ENCODE data around the gene HEG1.

The HEG1 gene

GRCh38 chr3:125017406-125017805 is 38.4 kb downstream of the HEG1 start:
- no peaks in the 10 kb centered on the region for H3K4me1 ChIP-seq (ENCODE audit: control insufficient read depth in 1 of 2, insufficient read depth in 2 of 2, low read length in 2 of 2)
- peaks cover 0 to 14% of the 10 kb centered on the region in 2 donors for H3K36me3 ChIP-seq (ENCODE audit: control insufficient read depth in 1 of 2, insufficient read depth in 2 of 2, low read length in 2 of 2)
- no peaks in the 10 kb centered on the region for H3K27me3 ChIP-seq (ENCODE audit: control insufficient read depth in 1 of 2, insufficient read depth in 2 of 2, low read length in 2 of 2)
- no peak overlapping the region for H3K27ac ChIP-seq (ENCODE audit: low read depth, low read length)
- no peak overlapping the region for H3K4me3 ChIP-seq (ENCODE audit: low read depth in 1 of 2, low read length in 2 of 2)
- H3K9ac ChIP-seq (ENCODE audit: low read depth in 1 of 2, low read length in 2 of 2): no peak overlapping the region
- H3K9me3 ChIP-seq (ENCODE audit: control insufficient read depth in 1 of 2, low read length in 2 of 2): no peaks in the 10 kb centered on the region

GRCh38 chr3:125014570-125015179 is 41.1 kb downstream of the HEG1 start:
- H3K4me1 ChIP-seq (ENCODE audit: control insufficient read depth in 1 of 2, insufficient read depth in 2 of 2, low read length in 2 of 2): no peaks in the 10 kb centered on the region
- H3K27ac ChIP-seq (ENCODE audit: low read depth, low read length): no peak overlapping the region
- no peaks in the 10 kb centered on the region for H3K9me3 ChIP-seq (ENCODE audit: control insufficient read depth in 1 of 2, low read length in 2 of 2)
- no peak overlapping the region for H3K9ac ChIP-seq (ENCODE audit: low read depth in 1 of 2, low read length in 2 of 2)
- H3K36me3 ChIP-seq (ENCODE audit: control insufficient read depth in 1 of 2, insufficient read depth in 2 of 2, low read length in 2 of 2): peaks cover 0 to 21% of the 10 kb centered on the region in 2 donors
- no peaks in the 10 kb centered on the region for H3K27me3 ChIP-seq (ENCODE audit: control insufficient read depth in 1 of 2, insufficient read depth in 2 of 2, low read length in 2 of 2)
- no peak overlapping the region for H3K4me3 ChIP-seq (ENCODE audit: low read depth in 1 of 2, low read length in 2 of 2)

DNA sequence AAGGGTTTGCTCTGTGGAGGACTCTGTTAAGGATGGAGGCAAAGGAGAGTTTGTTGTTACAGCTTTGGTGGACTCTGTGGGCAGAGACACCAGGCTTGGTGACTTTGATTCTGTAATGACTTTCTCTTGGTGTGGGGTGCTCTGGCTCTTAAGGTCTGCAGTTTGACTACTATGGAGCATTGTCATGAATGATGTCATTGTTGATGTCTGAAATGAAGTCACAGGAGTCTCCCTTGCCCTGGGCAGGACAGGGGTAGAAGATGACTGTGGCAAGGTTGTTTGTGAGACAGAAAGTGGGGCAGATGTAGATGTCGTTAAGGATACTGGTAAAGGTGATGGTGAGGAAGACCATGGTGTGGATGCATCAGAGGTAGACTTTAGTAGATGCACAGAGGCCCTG is 42.7 kb downstream of the HEG1 start:
- H3K4me1 ChIP-seq (ENCODE audit: control insufficient read depth in 1 of 2, insufficient read depth in 2 of 2, low read length in 2 of 2): no peaks in the 10 kb centered on the region
- no peaks in the 10 kb centered on the region for H3K9me3 ChIP-seq (ENCODE audit: control insufficient read depth in 1 of 2, low read length in 2 of 2)
- H3K36me3 ChIP-seq (ENCODE audit: control insufficient read depth in 1 of 2, insufficient read depth in 2 of 2, low read length in 2 of 2): peaks cover 0 to 21% of the 10 kb centered on the region in 2 donors
- H3K9ac ChIP-seq (ENCODE audit: low read depth in 1 of 2, low read length in 2 of 2): no peak overlapping the region
- H3K27ac ChIP-seq (ENCODE audit: low read depth, low read length): no peak overlapping the region
- H3K4me3 ChIP-seq (ENCODE audit: low read depth in 1 of 2, low read length in 2 of 2): no peak overlapping the region
- no peaks in the 10 kb centered on the region for H3K27me3 ChIP-seq (ENCODE audit: control insufficient read depth in 1 of 2, insufficient read depth in 2 of 2, low read length in 2 of 2)

DNA sequence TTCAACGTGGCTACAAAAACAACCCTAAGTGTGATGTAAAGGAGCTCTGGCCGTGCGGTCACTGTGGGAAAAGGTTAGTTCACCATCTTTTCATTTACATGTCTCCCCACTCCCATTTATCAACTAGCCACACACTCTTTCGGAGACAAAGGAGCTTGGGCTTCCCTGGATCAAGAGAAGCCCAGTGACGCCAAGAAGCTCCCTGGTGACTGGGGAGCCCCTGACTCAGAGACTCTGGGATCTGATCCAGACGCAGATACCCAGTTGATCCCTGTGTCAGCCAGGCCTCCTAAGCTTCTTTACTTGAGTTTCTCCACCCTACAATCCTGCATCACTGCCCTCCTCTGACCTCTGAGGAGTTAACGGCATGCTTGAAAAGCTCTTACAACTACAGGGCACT is 43.9 kb downstream of the HEG1 start:
- Histone ChIP-seq H3K4me3 (ENCODE audit: low read depth in 1 of 2, low read length in 2 of 2) (no peak overlapping the region), H3K9me3 (ENCODE audit: control insufficient read depth in 1 of 2, low read length in 2 of 2) (no peaks in the 10 kb centered on the region)

DNA sequence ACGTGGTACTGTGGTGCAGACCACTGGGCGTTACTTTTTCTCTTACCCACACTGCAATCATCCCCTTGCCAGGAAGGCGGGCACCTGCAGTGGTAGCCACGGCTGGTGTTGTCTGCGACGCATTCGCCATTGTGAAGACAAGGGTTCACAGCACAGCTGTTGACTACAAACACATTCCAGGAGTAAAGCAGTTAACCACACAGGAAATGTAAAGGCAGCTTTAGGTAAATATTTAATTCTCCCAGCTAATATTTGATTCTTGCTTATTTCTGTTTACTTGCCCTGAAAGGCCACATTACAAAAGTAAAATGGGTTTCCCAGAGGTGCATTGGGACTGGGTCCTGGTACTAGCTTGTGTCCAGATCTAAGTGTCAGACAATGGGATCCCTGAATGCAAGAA is 45.4 kb downstream of the HEG1 start:
- Histone ChIP-seq H3K27ac (ENCODE audit: low read depth, low read length) (no peak overlapping the region), H3K4me1 (ENCODE audit: control insufficient read depth in 1 of 2, insufficient read depth in 2 of 2, low read length in 2 of 2) (peaks cover 3 to 4% of the 10 kb centered on the region in 2 donors), H3K9me3 (ENCODE audit: control insufficient read depth in 1 of 2, low read length in 2 of 2) (no peaks in the 10 kb centered on the region), H3K27me3 (ENCODE audit: control insufficient read depth in 1 of 2, insufficient read depth in 2 of 2, low read length in 2 of 2) (no peaks in the 10 kb centered on the region), H3K9ac (ENCODE audit: low read depth in 1 of 2, low read length in 2 of 2) (no peak overlapping the region), H3K4me3 (ENCODE audit: low read depth in 1 of 2, low read length in 2 of 2) (no peak overlapping the region), H3K36me3 (ENCODE audit: control insufficient read depth in 1 of 2, insufficient read depth in 2 of 2, low read length in 2 of 2) (peaks cover 4 to 30% of the 10 kb centered on the region in 2 donors)

More for the DNA sequence above, 43.9 kb downstream of the HEG1 start:
- no peaks in the 10 kb centered on the region for H3K27me3 ChIP-seq (ENCODE audit: control insufficient read depth in 1 of 2, insufficient read depth in 2 of 2, low read length in 2 of 2)
- peaks cover 0 to 27% of the 10 kb centered on the region in 2 donors for H3K36me3 ChIP-seq (ENCODE audit: control insufficient read depth in 1 of 2, insufficient read depth in 2 of 2, low read length in 2 of 2)
- H3K9ac ChIP-seq (ENCODE audit: low read depth in 1 of 2, low read length in 2 of 2): no peak overlapping the region
- no peak overlapping the region for H3K27ac ChIP-seq (ENCODE audit: low read depth, low read length)
- no peaks in the 10 kb centered on the region for H3K4me1 ChIP-seq (ENCODE audit: control insufficient read depth in 1 of 2, insufficient read depth in 2 of 2, low read length in 2 of 2)

- H3K36me3 ChIP-seq (ENCODE audit: control insufficient read depth in 1 of 2, insufficient read depth in 2 of 2, low read length in 2 of 2): peaks cover 4 to 27% of the 10 kb centered on the region in 2 donors
- no peak overlapping the region for H3K27ac ChIP-seq (ENCODE audit: low read depth, low read length)
- H3K4me1 ChIP-seq (ENCODE audit: control insufficient read depth in 1 of 2, insufficient read depth in 2 of 2, low read length in 2 of 2): peaks cover 6 to 8% of the 10 kb centered on the region in 2 donors
These were observed 47.0 kb downstream of the HEG1 start for GRCh38 chr3:125008766-125009165.

DNA sequence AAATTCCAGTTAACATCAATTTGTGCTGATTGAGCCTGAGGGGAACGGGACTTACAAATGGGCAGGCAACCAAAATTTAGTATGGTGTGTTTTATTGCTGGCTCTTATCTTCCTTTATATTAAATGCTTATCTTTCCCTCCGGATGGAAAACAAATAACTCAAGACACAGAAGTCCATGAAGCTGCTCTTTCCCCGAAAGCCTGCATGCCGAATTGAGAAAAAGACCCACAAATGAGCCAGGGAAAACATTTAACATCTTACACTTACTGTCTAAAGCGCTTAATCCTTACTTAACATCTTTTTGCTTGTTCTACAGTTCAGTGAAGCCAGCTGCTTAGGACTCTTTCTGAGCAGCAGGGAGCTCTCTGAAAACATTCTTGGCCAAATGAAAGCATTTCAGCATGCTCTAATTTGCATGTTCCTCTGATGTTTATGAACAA is 49.5 kb downstream of the HEG1 start:
- Histone ChIP-seq H3K36me3 (ENCODE audit: control insufficient read depth in 1 of 2, insufficient read depth in 2 of 2, low read length in 2 of 2) (peaks cover 4 to 23% of the 10 kb centered on the region in 2 donors), H3K4me1 (ENCODE audit: control insufficient read depth in 1 of 2, insufficient read depth in 2 of 2, low read length in 2 of 2) (peaks cover 9 to 14% of the 10 kb centered on the region in 2 donors), H3K9ac (ENCODE audit: low read depth in 1 of 2, low read length in 2 of 2) (no peak overlapping the region), H3K27ac (ENCODE audit: low read depth, low read length) (no peak overlapping the region), H3K9me3 (ENCODE audit: control insufficient read depth in 1 of 2, low read length in 2 of 2) (no peaks in the 10 kb centered on the region), H3K4me3 (ENCODE audit: low read depth in 1 of 2, low read length in 2 of 2) (no peak overlapping the region), H3K27me3 (ENCODE audit: control insufficient read depth in 1 of 2, insufficient read depth in 2 of 2, low read length in 2 of 2) (no peaks in the 10 kb centered on the region)

More at GRCh38 chr3:125008766-125009165, 47.0 kb downstream of the HEG1 start:
- no peak overlapping the region for H3K4me3 ChIP-seq (ENCODE audit: low read depth in 1 of 2, low read length in 2 of 2)
- H3K9ac ChIP-seq (ENCODE audit: low read depth in 1 of 2, low read length in 2 of 2): no peak overlapping the region
- no peaks in the 10 kb centered on the region for H3K27me3 ChIP-seq (ENCODE audit: control insufficient read depth in 1 of 2, insufficient read depth in 2 of 2, low read length in 2 of 2)
- H3K9me3 ChIP-seq (ENCODE audit: control insufficient read depth in 1 of 2, low read length in 2 of 2): no peaks in the 10 kb centered on the region

DNA sequence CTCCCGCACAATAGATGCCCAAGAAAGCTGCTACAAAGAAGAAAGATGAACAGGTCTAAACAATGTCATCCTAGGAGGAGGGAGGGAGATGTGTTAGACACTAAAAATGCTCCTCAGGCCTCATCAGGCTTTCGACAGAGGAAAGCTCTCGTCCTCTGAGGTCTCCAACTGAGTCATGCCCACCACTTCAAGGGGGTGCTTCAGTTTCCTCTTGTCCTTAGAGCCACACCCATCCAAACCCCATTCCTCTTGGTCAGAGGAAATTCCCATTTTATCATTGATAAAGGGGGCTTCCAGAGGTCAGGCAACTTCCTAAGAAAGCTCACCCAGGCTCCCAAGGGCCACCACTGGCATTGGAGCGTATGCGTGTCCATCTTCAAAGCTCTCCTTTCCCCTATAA is 50.1 kb downstream of the HEG1 start:
- Histone ChIP-seq H3K9me3 (ENCODE audit: control insufficient read depth in 1 of 2, low read length in 2 of 2) (no peaks in the 10 kb centered on the region), H3K9ac (ENCODE audit: low read depth in 1 of 2, low read length in 2 of 2) (no peak overlapping the region), H3K27ac (ENCODE audit: low read depth, low read length) (no peak overlapping the region), H3K4me3 (ENCODE audit: low read depth in 1 of 2, low read length in 2 of 2) (no peak overlapping the region), H3K36me3 (ENCODE audit: control insufficient read depth in 1 of 2, insufficient read depth in 2 of 2, low read length in 2 of 2) (peaks cover 4 to 24% of the 10 kb centered on the region in 2 donors), H3K27me3 (ENCODE audit: control insufficient read depth in 1 of 2, insufficient read depth in 2 of 2, low read length in 2 of 2) (no peaks in the 10 kb centered on the region), H3K4me1 (ENCODE audit: control insufficient read depth in 1 of 2, insufficient read depth in 2 of 2, low read length in 2 of 2) (peaks cover 9 to 14% of the 10 kb centered on the region in 2 donors)

DNA sequence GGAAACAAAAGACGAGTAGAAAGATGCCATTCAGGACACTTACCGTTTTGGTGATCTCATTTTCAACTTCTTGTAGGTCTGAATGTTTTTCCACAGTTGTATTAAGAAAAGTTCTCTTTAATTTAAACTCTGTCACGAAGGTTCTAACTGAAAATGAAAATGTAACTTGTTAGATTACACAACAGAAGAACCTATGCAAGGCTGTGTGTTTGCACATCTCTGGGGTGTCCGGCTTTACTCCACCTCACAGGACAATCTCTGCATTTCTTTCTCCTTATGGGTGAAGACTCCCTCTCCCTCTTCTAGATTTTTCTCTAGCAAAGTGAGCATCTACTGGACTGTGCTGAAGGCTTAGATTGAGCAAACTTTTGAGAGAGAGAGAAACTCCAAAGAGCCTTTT is 50.6 kb downstream of the HEG1 start:
- no peaks in the 10 kb centered on the region for H3K27me3 ChIP-seq (ENCODE audit: control insufficient read depth in 1 of 2, insufficient read depth in 2 of 2, low read length in 2 of 2)
- no peaks in the 10 kb centered on the region for H3K9me3 ChIP-seq (ENCODE audit: control insufficient read depth in 1 of 2, low read length in 2 of 2)
- H3K4me3 ChIP-seq (ENCODE audit: low read depth in 1 of 2, low read length in 2 of 2): no peak overlapping the region
- H3K36me3 ChIP-seq (ENCODE audit: control insufficient read depth in 1 of 2, insufficient read depth in 2 of 2, low read length in 2 of 2): peaks cover 4 to 26% of the 10 kb centered on the region in 2 donors
- H3K4me1 ChIP-seq (ENCODE audit: control insufficient read depth in 1 of 2, insufficient read depth in 2 of 2, low read length in 2 of 2): peaks cover 9 to 14% of the 10 kb centered on the region in 2 donors
- H3K27ac ChIP-seq (ENCODE audit: low read depth, low read length): no peak overlapping the region
- H3K9ac ChIP-seq (ENCODE audit: low read depth in 1 of 2, low read length in 2 of 2): no peak overlapping the region

DNA sequence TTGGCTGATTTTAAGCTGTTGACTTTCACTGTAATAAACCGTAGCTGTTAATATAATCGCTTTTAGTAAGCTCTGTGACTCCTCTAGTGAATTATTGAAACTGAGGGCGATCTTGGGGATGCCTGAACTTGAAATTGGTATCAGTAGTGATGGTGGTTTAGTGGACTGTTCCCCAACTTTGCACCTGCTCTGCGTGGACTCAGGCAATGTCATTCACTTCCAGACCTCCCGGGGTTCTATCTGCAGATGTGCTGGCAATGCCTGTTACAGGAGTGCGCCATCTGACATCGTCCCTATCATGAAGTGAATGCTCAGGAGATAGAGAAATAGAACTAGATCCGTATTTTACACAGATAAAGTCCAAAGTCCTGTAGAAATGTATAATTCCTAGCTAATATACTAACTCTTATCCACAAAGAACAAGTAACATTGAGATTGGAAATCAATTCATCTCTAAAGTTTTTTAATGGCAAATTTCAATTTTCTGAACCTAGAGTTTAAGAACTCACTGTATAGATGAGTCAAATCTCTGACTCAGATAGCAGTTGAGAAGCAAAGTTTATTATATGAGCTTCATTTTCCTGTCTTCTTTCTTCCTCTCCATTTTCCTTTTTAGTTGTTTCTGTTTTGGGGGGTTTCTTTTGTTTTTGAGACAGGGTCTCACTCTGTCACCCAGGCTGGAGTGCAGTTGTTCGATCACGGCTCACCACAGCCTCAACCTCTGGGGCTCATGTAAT is 51.8 kb downstream of the HEG1 start:
- Histone ChIP-seq H3K36me3 (ENCODE audit: control insufficient read depth in 1 of 2, insufficient read depth in 2 of 2, low read length in 2 of 2) (peaks cover 4 to 26% of the 10 kb centered on the region in 2 donors), H3K27me3 (ENCODE audit: control insufficient read depth in 1 of 2, insufficient read depth in 2 of 2, low read length in 2 of 2) (no peaks in the 10 kb centered on the region), H3K27ac (ENCODE audit: low read depth, low read length) (no peak overlapping the region), H3K9me3 (ENCODE audit: control insufficient read depth in 1 of 2, low read length in 2 of 2) (no peaks in the 10 kb centered on the region), H3K4me3 (ENCODE audit: low read depth in 1 of 2, low read length in 2 of 2) (no peak overlapping the region), H3K9ac (ENCODE audit: low read depth in 1 of 2, low read length in 2 of 2) (no peak overlapping the region), H3K4me1 (ENCODE audit: control insufficient read depth in 1 of 2, insufficient read depth in 2 of 2, low read length in 2 of 2) (peaks cover 9 to 14% of the 10 kb centered on the region in 2 donors)

All from duodenal mucosa (tissue), 2 donors.